ENCODE measurements around the gene DUSP12. TPM values are rescaled to one million over a fixed set of nuclear protein-coding genes. Genes with fewer than 3 reads are reported as not detected.
A peak's percentile ranks its signal among the peaks of the same experiment; 100 is the strongest.

DUSP12 gene
- total and polyA plus RNA-seq, 9 of the 15 experiments (the other 6 are each of a cell fraction or from before 2014, with no cell fraction given), result 10.4 to 81.4 (median 43.6) TPM

DNA sequence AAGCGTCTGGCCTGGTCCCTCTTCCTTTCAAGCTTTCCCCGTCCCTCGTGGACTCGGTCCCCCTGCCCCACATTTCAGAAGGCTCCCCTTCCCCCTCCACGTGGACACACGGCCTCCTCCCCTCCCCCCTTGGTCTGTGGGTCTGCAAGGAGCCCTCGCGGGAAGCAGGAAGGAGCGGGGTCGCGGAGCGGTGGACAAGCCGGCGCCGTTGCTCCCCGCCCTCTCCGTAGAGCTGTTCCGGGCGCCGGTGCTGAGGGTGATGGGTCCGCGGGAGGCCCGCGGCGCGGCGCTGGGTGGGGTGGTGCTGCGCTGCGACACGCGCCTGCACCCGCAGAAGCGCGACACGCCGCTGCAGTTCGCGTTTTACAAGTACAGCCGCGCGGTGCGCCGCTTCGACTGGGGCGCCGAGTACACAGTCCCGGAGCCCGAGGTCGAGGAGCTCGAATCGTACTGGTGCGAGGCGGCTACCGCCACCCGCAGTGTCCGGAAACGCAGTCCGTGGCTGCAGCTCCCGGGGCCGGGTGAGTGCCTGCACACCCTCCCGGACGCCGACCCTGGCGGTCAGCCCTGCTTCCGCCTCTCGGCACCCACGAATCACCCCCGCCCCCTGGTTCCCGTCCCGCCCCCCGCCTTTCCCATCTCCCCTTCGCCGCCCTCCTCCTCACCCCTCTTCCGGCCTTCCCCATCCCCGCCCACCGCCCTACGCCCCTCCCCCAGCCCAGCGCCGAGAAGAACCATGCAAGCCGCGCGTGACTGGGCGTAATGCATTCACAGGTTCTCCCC lies 22.9 kb upstream of the DUSP12 start (continued):
- TF ChIP-seq, protein P1, sequence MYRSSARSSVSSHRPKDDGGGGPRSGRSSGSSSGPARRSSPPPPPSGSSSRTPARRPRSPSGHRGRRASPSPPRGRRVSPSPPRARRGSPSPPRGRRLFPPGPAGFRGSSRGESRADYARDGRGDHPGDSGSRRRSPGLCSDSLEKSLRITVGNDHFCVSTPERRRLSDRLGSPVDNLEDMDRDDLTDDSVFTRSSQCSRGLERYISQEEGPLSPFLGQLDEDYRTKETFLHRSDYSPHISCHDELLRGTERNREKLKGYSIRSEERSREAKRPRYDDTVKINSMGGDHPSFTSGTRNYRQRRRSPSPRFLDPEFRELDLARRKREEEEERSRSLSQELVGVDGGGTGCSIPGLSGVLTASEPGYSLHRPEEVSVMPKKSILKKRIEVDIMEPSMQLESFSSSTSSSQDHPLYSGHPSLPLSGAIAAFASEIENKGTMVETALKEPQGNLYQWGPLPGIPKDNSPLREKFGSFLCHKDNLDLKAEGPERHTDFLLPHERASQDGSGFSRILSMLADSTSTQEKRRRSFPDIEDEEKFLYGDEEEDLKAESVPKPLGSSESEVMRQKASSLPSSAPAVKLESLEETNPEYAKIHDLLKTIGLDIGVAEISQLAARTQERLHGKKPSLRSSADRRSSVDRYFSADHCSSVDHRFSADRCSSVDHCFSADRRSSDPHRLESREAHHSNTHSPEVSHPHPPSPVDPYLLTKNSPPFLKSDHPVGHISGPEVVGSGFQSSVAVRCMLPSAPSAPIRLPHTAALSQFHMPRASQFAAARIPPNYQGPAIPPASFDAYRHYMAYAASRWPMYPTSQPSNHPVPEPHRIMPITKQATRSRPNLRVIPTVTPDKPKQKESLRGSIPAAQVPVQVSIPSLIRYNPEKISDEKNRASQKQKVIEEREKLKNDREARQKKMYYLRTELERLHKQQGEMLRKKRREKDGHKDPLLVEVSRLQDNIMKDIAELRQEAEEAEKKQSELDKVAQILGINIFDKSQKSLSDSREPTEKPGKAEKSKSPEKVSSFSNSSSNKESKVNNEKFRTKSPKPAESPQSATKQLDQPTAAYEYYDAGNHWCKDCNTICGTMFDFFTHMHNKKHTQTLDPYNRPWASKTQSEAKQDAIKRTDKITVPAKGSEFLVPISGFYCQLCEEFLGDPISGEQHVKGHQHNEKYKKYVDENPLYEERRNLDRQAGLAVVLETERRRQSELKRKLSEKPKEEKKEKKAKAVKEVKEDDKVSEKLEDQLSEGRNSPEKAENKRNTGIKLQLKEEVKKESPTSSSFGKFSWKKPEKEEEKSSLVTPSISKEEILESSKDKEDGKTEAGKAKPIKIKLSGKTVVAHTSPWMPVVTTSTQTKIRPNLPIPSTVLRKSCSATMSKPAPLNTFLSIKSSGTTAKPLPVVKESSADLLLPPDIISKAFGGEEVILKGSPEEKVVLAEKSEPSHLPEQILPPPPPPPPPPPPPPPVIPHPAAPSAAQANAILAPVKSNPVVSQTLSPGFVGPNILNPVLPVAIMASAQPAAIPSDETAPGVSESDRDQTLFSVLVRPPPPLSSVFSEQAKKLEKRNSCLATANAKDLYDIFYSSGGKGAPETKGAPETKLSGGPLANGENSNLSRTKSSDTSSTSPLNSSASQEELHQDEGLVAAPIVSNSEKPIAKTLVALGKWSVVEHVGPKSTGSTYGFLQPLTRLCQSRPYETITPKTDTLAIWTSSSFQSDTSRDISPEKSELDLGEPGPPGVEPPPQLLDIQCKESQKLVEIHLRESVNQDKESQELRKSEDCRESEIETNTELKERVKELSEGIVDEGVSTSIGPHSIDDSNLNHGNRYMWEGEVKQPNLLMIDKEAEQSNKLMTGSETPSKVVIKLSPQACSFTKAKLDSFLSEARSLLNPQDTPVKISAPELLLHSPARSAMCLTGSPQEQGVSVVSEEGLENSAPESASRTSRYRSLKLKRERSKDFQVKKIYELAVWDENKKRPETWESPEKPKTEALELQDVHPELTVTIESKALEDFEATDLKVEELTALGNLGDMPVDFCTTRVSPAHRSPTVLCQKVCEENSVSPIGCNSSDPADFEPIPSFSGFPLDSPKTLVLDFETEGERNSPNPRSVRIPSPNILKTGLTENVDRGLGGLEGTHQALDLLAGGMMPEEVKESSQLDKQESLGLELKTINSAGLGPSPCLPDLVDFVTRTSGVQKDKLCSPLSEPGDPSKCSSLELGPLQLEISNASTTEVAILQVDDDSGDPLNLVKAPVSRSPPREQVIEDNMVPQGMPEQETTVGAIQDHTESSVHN (IDR thresholded peaks at IDR 0.05; ENCODE audit: borderline replicate concordance in 1 of 2, low read depth in 1 of 2), result no peak
- no peak for TF ChIP-seq CBFA2T2 (conservative IDR thresholded peaks at IDR 0.05)
- TF ChIP-seq HNRNPUL1 (IDR thresholded peaks at IDR 0.05; ENCODE audit: low read length), result no peak
- TF ChIP-seq MTA1 (IDR thresholded peaks at IDR 0.05; ENCODE audit: borderline replicate concordance), result peak; percentile 43; the same call in 1 of the 2 replicates
- TF ChIP-seq ZBTB1 (CRISPR knock-in tag; IDR thresholded peaks at IDR 0.05; ENCODE audit: borderline replicate concordance, low read depth), result no peak
- TF ChIP-seq, protein P2, sequence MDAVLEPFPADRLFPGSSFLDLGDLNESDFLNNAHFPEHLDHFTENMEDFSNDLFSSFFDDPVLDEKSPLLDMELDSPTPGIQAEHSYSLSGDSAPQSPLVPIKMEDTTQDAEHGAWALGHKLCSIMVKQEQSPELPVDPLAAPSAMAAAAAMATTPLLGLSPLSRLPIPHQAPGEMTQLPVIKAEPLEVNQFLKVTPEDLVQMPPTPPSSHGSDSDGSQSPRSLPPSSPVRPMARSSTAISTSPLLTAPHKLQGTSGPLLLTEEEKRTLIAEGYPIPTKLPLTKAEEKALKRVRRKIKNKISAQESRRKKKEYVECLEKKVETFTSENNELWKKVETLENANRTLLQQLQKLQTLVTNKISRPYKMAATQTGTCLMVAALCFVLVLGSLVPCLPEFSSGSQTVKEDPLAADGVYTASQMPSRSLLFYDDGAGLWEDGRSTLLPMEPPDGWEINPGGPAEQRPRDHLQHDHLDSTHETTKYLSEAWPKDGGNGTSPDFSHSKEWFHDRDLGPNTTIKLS (IDR thresholded peaks at IDR 0.05; ENCODE audit: borderline replicate concordance, low read depth), result no peak
- no peak for TF ChIP-seq ESRRB (CRISPR knock-in tag; IDR thresholded peaks at IDR 0.05; ENCODE audit: borderline replicate concordance)
- no peak for TF ChIP-seq NFXL1 (CRISPR knock-in tag; IDR thresholded peaks at IDR 0.05)
- TF ChIP-seq, protein P3, sequence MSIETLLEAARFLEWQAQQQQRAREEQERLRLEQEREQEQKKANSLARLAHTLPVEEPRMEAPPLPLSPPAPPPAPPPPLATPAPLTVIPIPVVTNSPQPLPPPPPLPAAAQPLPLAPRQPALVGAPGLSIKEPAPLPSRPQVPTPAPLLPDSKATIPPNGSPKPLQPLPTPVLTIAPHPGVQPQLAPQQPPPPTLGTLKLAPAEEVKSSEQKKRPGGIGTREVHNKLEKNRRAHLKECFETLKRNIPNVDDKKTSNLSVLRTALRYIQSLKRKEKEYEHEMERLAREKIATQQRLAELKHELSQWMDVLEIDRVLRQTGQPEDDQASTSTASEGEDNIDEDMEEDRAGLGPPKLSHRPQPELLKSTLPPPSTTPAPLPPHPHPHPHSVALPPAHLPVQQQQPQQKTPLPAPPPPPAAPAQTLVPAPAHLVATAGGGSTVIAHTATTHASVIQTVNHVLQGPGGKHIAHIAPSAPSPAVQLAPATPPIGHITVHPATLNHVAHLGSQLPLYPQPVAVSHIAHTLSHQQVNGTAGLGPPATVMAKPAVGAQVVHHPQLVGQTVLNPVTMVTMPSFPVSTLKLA (conservative IDR thresholded peaks at IDR 0.05), result peak; percentile 37 to 77; a peak in 3 of 4 replicates
- TF ChIP-seq CTBP1 (IDR thresholded peaks at IDR 0.05; ENCODE audit: borderline replicate concordance), result peak; percentile 56
- TF ChIP-seq MIER1 (IDR thresholded peaks at IDR 0.05; ENCODE audit: low read depth), result no peak
- TF ChIP-seq KDM2B (CRISPR knock-in tag; IDR thresholded peaks at IDR 0.05), result peak; percentile 42; the same call in 1 of the 2 replicates
- TF ChIP-seq HOXB6 (CRISPR knock-in tag; IDR thresholded peaks at IDR 0.05; ENCODE audit: borderline replicate concordance), result no peak
- TF ChIP-seq, protein P4, sequence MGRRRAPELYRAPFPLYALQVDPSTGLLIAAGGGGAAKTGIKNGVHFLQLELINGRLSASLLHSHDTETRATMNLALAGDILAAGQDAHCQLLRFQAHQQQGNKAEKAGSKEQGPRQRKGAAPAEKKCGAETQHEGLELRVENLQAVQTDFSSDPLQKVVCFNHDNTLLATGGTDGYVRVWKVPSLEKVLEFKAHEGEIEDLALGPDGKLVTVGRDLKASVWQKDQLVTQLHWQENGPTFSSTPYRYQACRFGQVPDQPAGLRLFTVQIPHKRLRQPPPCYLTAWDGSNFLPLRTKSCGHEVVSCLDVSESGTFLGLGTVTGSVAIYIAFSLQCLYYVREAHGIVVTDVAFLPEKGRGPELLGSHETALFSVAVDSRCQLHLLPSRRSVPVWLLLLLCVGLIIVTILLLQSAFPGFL (CRISPR knock-in tag; IDR thresholded peaks at IDR 0.05), result no peak
- TF ChIP-seq ZNF354B (CRISPR knock-in tag; IDR thresholded peaks at IDR 0.05), result no peak
